GM23248 (cell line): ENCODE data around the gene RNF14. TPM values are rescaled to one million over a fixed set of nuclear protein-coding genes. Genes with fewer than 3 reads are reported as not detected.

Experiments
- DNase-seq: peaks from one replicate; pipeline ENCODE4 v3.0.0-alpha.2; 2015
- H2AFZ ChIP-seq: fragments of 200-600 bp; sonication (generic); 2 replicates; pipeline ENCODE4 v1.6.1; 2016; ENCODE audit warnings: antibody characterized with exemption
- H3F3A ChIP-seq: fragments of 200-600 bp; sonication (generic); 2 replicates; pipeline ENCODE4 v1.6.1; 2016; ENCODE audit warnings: mild to moderate bottlenecking, antibody characterized with exemption, mixed run types; ENCODE audit not compliant: insufficient read depth
- H3K27ac ChIP-seq: fragments of 200-600 bp; sonication (generic); 2 replicates; pipeline ENCODE4 v1.5.1; 2016; ENCODE audit warnings: mild to moderate bottlenecking
- H3K27me3 ChIP-seq: fragments of 200-600 bp; sonication (generic); replicated peaks from 2 replicates; pipeline ENCODE4 v1.6.1; 2016; ENCODE audit warnings: mild to moderate bottlenecking; ENCODE audit not compliant: insufficient read depth
- H3K36me3 ChIP-seq: fragments of 200-600 bp; sonication (generic); 2 replicates; pipeline ENCODE4 v1.6.1; 2016; ENCODE audit warnings: low read depth, mild to moderate bottlenecking
- H3K4me1 ChIP-seq: fragments of 200-600 bp; sonication (generic); 2 replicates; pipeline ENCODE4 v1.6.1; 2016; ENCODE audit warnings: mild to moderate bottlenecking; ENCODE audit not compliant: insufficient read depth
- H3K4me2 ChIP-seq: fragments of 200-600 bp; sonication (generic); one replicate; pipeline ENCODE4 v1.6.1; 2016; ENCODE audit warnings: mild to moderate bottlenecking; ENCODE audit not compliant: unreplicated experiment
- H3K4me3 ChIP-seq: fragments of 200-600 bp; sonication (generic); 2 replicates; pipeline ENCODE4 v1.5.1; 2016; ENCODE audit warnings: mild to moderate bottlenecking
- H3K79me2 ChIP-seq: fragments of 200-600 bp; sonication (generic); 2 replicates; pipeline ENCODE4 v1.6.1; 2016; ENCODE audit warnings: mild to moderate bottlenecking; ENCODE audit not compliant: insufficient read depth
- H3K9ac ChIP-seq: fragments of 200-600 bp; sonication (generic); 2 replicates; pipeline ENCODE4 v1.6.1; 2016; ENCODE audit warnings: mild to moderate bottlenecking
- H3K9me2 ChIP-seq: fragments of 200-600 bp; sonication (generic); 2 replicates; pipeline ENCODE4 v1.6.1; 2016; ENCODE audit warnings: mixed run types, mild to moderate bottlenecking, moderate library complexity; ENCODE audit not compliant: insufficient read depth
- H3K9me3 ChIP-seq: fragments of 200-600 bp; sonication (generic); one replicate; pipeline ENCODE4 v1.6.1; 2017; ENCODE audit warnings: low read depth
- H4K20me1 ChIP-seq: fragments of 200-600 bp; sonication (generic); 2 replicates; pipeline ENCODE4 v1.6.0; 2016; ENCODE audit not compliant: insufficient read depth
- EZH2 ChIP-seq: fragments of 200-600 bp; sonication (generic); IDR thresholded peaks from 2 replicates; pipeline ENCODE4 v1.6.1; 2018; ENCODE audit warnings: antibody characterized with exemption, mild to moderate bottlenecking; ENCODE audit not compliant: insufficient read depth, poor library complexity, severe bottlenecking
- EZH2phosphoT487 ChIP-seq: fragments of 200-600 bp; sonication (generic); IDR thresholded peaks from 2 replicates; pipeline ENCODE4 v1.6.1; 2018; ENCODE audit warnings: antibody characterized with exemption, moderate library complexity, mild to moderate bottlenecking, low read depth; ENCODE audit not compliant: insufficient read depth
- WGBS, 2 experiments: methylation state at CpG; one replicate each; pipeline ENCODE4 v1.1.6; 2015 to 2017; ENCODE audit warnings: low lambda C conversion rate in 2 of 2, low coverage in 1 of 2; ENCODE audit errors: missing lambda C conversion rate in 2 of 2; 5-methylcytosine and 5-hydroxymethylcytosine counted together
- in situ Hi-C: fragments of 300-500 bp; cut with MboI; formaldehyde crosslinking; loops from 2 replicates; pipeline ENCODE4 v1.15.0; 2020
- polyA plus RNA-seq: library from polyadenylated mRNA; unstranded; fragments of >200 nt; fragmentation: Nextera tagmentation; extraction: Ambion mirVana; gene quantifications from 2 replicates; pipeline ENCODE4 v1.2.1, GENCODE V29; 2016
- total RNA-seq: library from RNA; depleted of rRNA; stranded (reverse); fragments of >200 nt; shearing (Covaris generic); gene quantifications from 2 replicates; pipeline ENCODE4 v1.2.3, GENCODE V29; 2014

Gene RNF14
- total and polyA plus RNA-seq, 2 experiments from 2014 or later, result 77.8 to 101 TPM

- Histone ChIP-seq H4K20me1 (no peaks in the 10 kb centered on the region), H3K27ac (peak within 1 kb of the TSS; percentile 80), H3K9me2 (no peaks in the 10 kb centered on the region), H3K79me2 (no peaks in the 10 kb centered on the region), H3K4me1 (peaks cover 39% of the 10 kb centered on the region), H3K27me3 (no peaks in the 10 kb centered on the region), H3K4me2 (peak within 1 kb of the TSS; percentile 96), H3F3A (peaks cover 35% of the 10 kb centered on the region), H3K4me3 (peak within 1 kb of the TSS; percentile 84), H2AFZ (peak within 1 kb of the TSS; percentile 83), H3K9ac (peak within 1 kb of the TSS; percentile 90), H3K36me3 (no peaks in the 10 kb centered on the region), H3K9me3 (no peaks in the 10 kb centered on the region)
- WGBS, 2 experiments, result 0% methylated on average over 32 to 33 of the region's 58 CpGs
- TF ChIP-seq EZH2 (no peak), EZH2phosphoT487 (no peak)
- in situ Hi-C loops, result loop anchor here (25.0 kb wide), 1 partner anchor 549 kb away; no protein-coding TSS in a partner anchor
- DNase-seq, result peak; percentile 96
These were observed 44.0 kb downstream of the RNF14 start, which contains the start of gene GNPDA1 for GRCh38 chr5:142012792-142013388. Gene GNPDA1 (minus strand): TSS chr5:142013027. CDS start chr5:142012035, 992 bp downstream.

GRCh38 chr5:142013734-142014521, 45.0 kb downstream of the RNF14 start:
- H3K9ac ChIP-seq, result peak overlapping the region; percentile 90
- peak overlapping the region; percentile 80 for H3K27ac ChIP-seq
- peaks cover 35% of the 10 kb centered on the region for H3F3A ChIP-seq
- in situ Hi-C loops, result loop anchor here (25.0 kb wide), 1 partner anchor 548 kb away; no protein-coding TSS in a partner anchor
- H3K36me3 ChIP-seq, result no peaks in the 10 kb centered on the region
- H3K9me2 ChIP-seq, result no peaks in the 10 kb centered on the region
- H3K4me3 ChIP-seq, result no peak overlapping the region
- peak overlapping the region; percentile 96 for H3K4me2 ChIP-seq
- H2AFZ ChIP-seq, result peak overlapping the region; percentile 83
- H4K20me1 ChIP-seq, result no peaks in the 10 kb centered on the region
- peaks cover 39% of the 10 kb centered on the region for H3K4me1 ChIP-seq
- WGBS, 2 experiments, result 46 to 51% methylated on average over 16 of the region's 16 CpGs
- peak; percentile 91 for DNase-seq
- no peaks in the 10 kb centered on the region for H3K9me3 ChIP-seq
- H3K79me2 ChIP-seq, result no peaks in the 10 kb centered on the region
- no peak for TF ChIP-seq EZH2phosphoT487
- no peak for TF ChIP-seq EZH2
- no peaks in the 10 kb centered on the region for H3K27me3 ChIP-seq

GRCh38 chr5:142014911-142015584, 46.1 kb downstream of the RNF14 start:
- Histone ChIP-seq H3F3A (peaks cover 35% of the 10 kb centered on the region), H2AFZ (no peak overlapping the region), H3K9me2 (no peaks in the 10 kb centered on the region), H3K27ac (peak overlapping the region; percentile 80), H3K36me3 (no peaks in the 10 kb centered on the region), H3K27me3 (no peaks in the 10 kb centered on the region), H3K9me3 (no peaks in the 10 kb centered on the region), H3K9ac (peak overlapping the region; percentile 90; the same call in 1 of the 2 replicates), H3K4me1 (peaks cover 39% of the 10 kb centered on the region), H4K20me1 (no peaks in the 10 kb centered on the region), H3K4me3 (no peak overlapping the region), H3K4me2 (peak overlapping the region; percentile 1), H3K79me2 (no peaks in the 10 kb centered on the region)
- DNase-seq, result peak; percentile 79
- no peak for TF ChIP-seq EZH2phosphoT487
- TF ChIP-seq EZH2, result no peak
- 43 to 46% methylated on average over 7 of the region's 7 CpGs for WGBS, 2 experiments
- in situ Hi-C loops, result loop anchor here (5.0 to 25.0 kb wide), 2 partner anchors 112 to 547 kb away; no protein-coding TSS in a partner anchor

GRCh38 chr5:142015781-142016533, 47.1 kb downstream of the RNF14 start:
- Histone ChIP-seq H3K36me3 (no peaks in the 10 kb centered on the region), H3F3A (peaks cover 35% of the 10 kb centered on the region), H3K4me3 (no peak overlapping the region), H3K4me1 (peaks cover 39% of the 10 kb centered on the region), H3K27ac (peak overlapping the region; percentile 58), H3K9me2 (no peaks in the 10 kb centered on the region), H4K20me1 (no peaks in the 10 kb centered on the region), H3K27me3 (no peaks in the 10 kb centered on the region), H3K9me3 (no peaks in the 10 kb centered on the region), H3K9ac (peak overlapping the region; percentile 39), H2AFZ (peak overlapping the region; percentile 10; the same call in 1 of the 2 replicates), H3K4me2 (peak overlapping the region; percentile 33), H3K79me2 (no peaks in the 10 kb centered on the region)
- peak; percentile 78 for DNase-seq
- in situ Hi-C loops, result loop anchor here (5.0 to 25.0 kb wide), 2 partner anchors 111 to 546 kb away; no protein-coding TSS in a partner anchor
- TF ChIP-seq EZH2phosphoT487, result no peak
- TF ChIP-seq EZH2, result no peak
- WGBS, 2 experiments, result 59 to 69% methylated on average over 6 of the region's 6 CpGs
